GM12864 (cell line): ENCODE results near the gene LAYN.

Source experiments
- DNase-seq: peaks from one replicate; pipeline ENCODE4 v3.0.0-alpha.2; 2011; ENCODE audit warnings: low read depth
- H3K4me3 ChIP-seq: 2 replicates; pipeline ENCODE4 v1.5.1; 2011; ENCODE audit warnings: mild to moderate bottlenecking, low read depth, low read length, control low read depth
- CTCF ChIP-seq: IDR thresholded peaks from 2 replicates; pipeline ENCODE4 v1.5.1; 2011; ENCODE audit warnings: low read depth, mild to moderate bottlenecking, moderate library complexity, low read length, control low read depth, inconsistent platforms; ENCODE audit errors: missing control alignments

Gene LAYN

GRCh38 chr11:111604392-111605009 lies 64.0 kb downstream of the LAYN start:
- no peak overlapping the region; the same call in 1 of the 2 replicates for H3K4me3 ChIP-seq
- no peak for DNase-seq
- peak; percentile 55 for TF ChIP-seq CTCF

- no peak for DNase-seq
- no peak overlapping the region for H3K4me3 ChIP-seq
- TF ChIP-seq CTCF: no peak
Observed at GRCh38 chr11:111605681-111606080, 65.2 kb downstream of the LAYN start.

- H3K4me3 ChIP-seq: no peak overlapping the region
- TF ChIP-seq CTCF: no peak
- no peak for DNase-seq
Observed at GRCh38 chr11:111606986-111607385, 66.5 kb downstream of the LAYN start.

- H3K4me3 ChIP-seq: no peak overlapping the region
- TF ChIP-seq CTCF: no peak
- DNase-seq: no peak
Observed at GRCh38 chr11:111607751-111608150, 67.2 kb downstream of the LAYN start.
